SK-N-SH treated with all-trans-retinoic acid at 6 μM for 48 hours (cell line): ENCODE data around the gene GPR37L1.
A peak's percentile ranks its signal among the peaks of the same experiment; 100 is the strongest.

ENCODE experiments used
- ATAC-seq: fragments of 200-7000 bp; cut with Tn5 transposase; 3 replicates; pipeline ENCODE4 v1.9.1; 2020; ENCODE audit warnings: mild to moderate bottlenecking, moderate library complexity
- ARNTL ChIP-seq: fragments of 450-650 bp; formaldehyde crosslinking; IDR thresholded peaks from 2 replicates; pipeline ENCODE4 v1.5.0; 2020; ENCODE audit warnings: low read depth, mild to moderate bottlenecking, moderate library complexity, borderline replicate concordance
- BACH2 ChIP-seq: fragments of 250-450 bp; sonication (Bioruptor Pico); IDR thresholded peaks from 2 replicates; pipeline ENCODE4 v1.9.0; 2021; ENCODE audit warnings: mild to moderate bottlenecking, borderline replicate concordance
- CSDC2 ChIP-seq: fragments of 250-450 bp; sonication (Bioruptor Pico); IDR thresholded peaks from 2 replicates; pipeline ENCODE4 v1.5.0; 2020; ENCODE audit warnings: mild to moderate bottlenecking, moderate library complexity
- CSRNP3 ChIP-seq: fragments of 250-450 bp; sonication (Bioruptor Pico); IDR thresholded peaks from 2 replicates; pipeline ENCODE4 v1.5.1; 2021; ENCODE audit warnings: mild to moderate bottlenecking, moderate library complexity
- ESRRG ChIP-seq: fragments of 250-450 bp; sonication (Bioruptor Pico); IDR thresholded peaks from 2 replicates; pipeline ENCODE4 v1.6.1; 2021; ENCODE audit warnings: mild to moderate bottlenecking
- GLIS3 ChIP-seq: fragments of 250-450 bp; sonication (Bioruptor Pico); IDR thresholded peaks from 2 replicates; pipeline ENCODE4 v1.5.0; 2020; ENCODE audit warnings: mild to moderate bottlenecking, moderate library complexity
- ISL1 ChIP-seq: fragments of 250-450 bp; sonication (Bioruptor Pico); IDR thresholded peaks from 2 replicates; pipeline ENCODE4 v2.1.2; 2022; ENCODE audit warnings: mild to moderate bottlenecking, moderate library complexity
- OSR1 ChIP-seq: fragments of 250-450 bp; sonication (Bioruptor Pico); IDR thresholded peaks from 2 replicates; pipeline ENCODE4 v1.8.0; 2022; ENCODE audit warnings: moderate library complexity, mild to moderate bottlenecking, inconsistent platforms
- PATZ1 ChIP-seq: fragments of 250-450 bp; sonication (Bioruptor Pico); IDR thresholded peaks from 2 replicates; pipeline ENCODE4 v1.8.0; 2020; ENCODE audit warnings: mild to moderate bottlenecking, moderate library complexity, borderline replicate concordance
- POU6F1 ChIP-seq: fragments of 250-450 bp; sonication (Bioruptor Pico); IDR thresholded peaks from 2 replicates; pipeline ENCODE4 v1.8.0; 2021; ENCODE audit warnings: low read depth, mild to moderate bottlenecking, moderate library complexity, borderline replicate concordance
- PPARA ChIP-seq: fragments of 250-450 bp; sonication (Bioruptor Pico); IDR thresholded peaks from 2 replicates; pipeline ENCODE4 v1.5.0; 2020; ENCODE audit warnings: mild to moderate bottlenecking, borderline replicate concordance
- RARB ChIP-seq: fragments of 250-450 bp; sonication (Bioruptor Pico); IDR thresholded peaks from 2 replicates; pipeline ENCODE4 v1.8.0; 2021; ENCODE audit warnings: mild to moderate bottlenecking, moderate library complexity
- SNAI2 ChIP-seq: fragments of 250-450 bp; sonication (Bioruptor Pico); IDR thresholded peaks from 2 replicates; pipeline ENCODE4 v1.5.0; 2020; ENCODE audit warnings: mild to moderate bottlenecking, moderate library complexity
- TCF4 ChIP-seq: fragments of 250-450 bp; sonication (Bioruptor Pico); IDR thresholded peaks from 2 replicates; pipeline ENCODE4 v1.8.0; 2021; ENCODE audit warnings: mild to moderate bottlenecking, moderate library complexity, borderline replicate concordance
- TOX ChIP-seq: fragments of 250-450 bp; sonication (Bioruptor Pico); IDR thresholded peaks from 2 replicates; pipeline ENCODE4 v1.8.0; 2021; ENCODE audit warnings: mild to moderate bottlenecking, moderate library complexity, borderline replicate concordance
- TSHZ2 ChIP-seq: fragments of 250-450 bp; sonication (Bioruptor Pico); IDR thresholded peaks from 2 replicates; pipeline ENCODE4 v1.5.0; 2020; ENCODE audit warnings: mild to moderate bottlenecking, moderate library complexity
- ZFP3 ChIP-seq: fragments of 250-450 bp; sonication (Bioruptor Pico); IDR thresholded peaks from 2 replicates; pipeline ENCODE4 v1.5.0; 2020; ENCODE audit warnings: mild to moderate bottlenecking, moderate library complexity
- ZFP30 ChIP-seq: fragments of 450-650 bp; formaldehyde crosslinking; IDR thresholded peaks from 2 replicates; pipeline ENCODE4 v1.5.0; 2022; ENCODE audit warnings: mild to moderate bottlenecking, moderate library complexity
- ZNF565 ChIP-seq: fragments of 450-650 bp; formaldehyde crosslinking; conservative IDR thresholded peaks from 2 replicates; pipeline ENCODE4 v1.5.0; 2020; ENCODE audit warnings: low read depth, mild to moderate bottlenecking, moderate library complexity
- ZNF70 ChIP-seq: fragments of 450-650 bp; formaldehyde crosslinking; IDR thresholded peaks from 2 replicates; pipeline ENCODE4 v1.5.0; 2020; ENCODE audit warnings: mild to moderate bottlenecking, moderate library complexity
- ZNF8 ChIP-seq: fragments of 450-650 bp; formaldehyde crosslinking; IDR thresholded peaks from 2 replicates; pipeline ENCODE4 v1.5.0; 2020; ENCODE audit warnings: mild to moderate bottlenecking, moderate library complexity

GPR37L1 gene

GRCh38 chr1:202130297-202130721, 7.6 kb downstream of the GPR37L1 start:
- ATAC-seq = peak; percentile 12
- TF ChIP-seq OSR1 = no peak
- no peak for TF ChIP-seq PATZ1
- TF ChIP-seq TSHZ2 (CRISPR knock-in tag) = no peak
- no peak for TF ChIP-seq TOX

GRCh38 chr1:202130816-202131522, 8.3 kb downstream of the GPR37L1 start:
- no peak for ATAC-seq
- TF ChIP-seq CSRNP3 (CRISPR knock-in tag) (no peak), ARNTL (no peak), POU6F1 (CRISPR knock-in tag) (no peak), OSR1 (no peak), ISL1 (CRISPR knock-in tag) (no peak), PATZ1 (no peak), GLIS3 (no peak), TOX (no peak), ZNF8 (no peak)

- no peak for ATAC-seq
- TF ChIP-seq ZFP30 (CRISPR knock-in tag) (no peak), ZFP3 (no peak), ZNF8 (no peak), PPARA (CRISPR knock-in tag) (no peak), CSRNP3 (CRISPR knock-in tag) (no peak), ESRRG (no peak), TCF4 (CRISPR knock-in tag) (no peak), RARB (no peak), CSDC2 (CRISPR knock-in tag) (no peak), BACH2 (CRISPR knock-in tag) (no peak), ZNF565 (CRISPR knock-in tag) (no peak), PATZ1 (no peak), SNAI2 (CRISPR knock-in tag) (no peak), POU6F1 (CRISPR knock-in tag) (no peak), OSR1 (no peak), ZNF70 (CRISPR knock-in tag) (no peak), ARNTL (no peak), ISL1 (CRISPR knock-in tag) (no peak)
These were observed 9.5 kb downstream of the GPR37L1 start for GRCh38 chr1:202131956-202132821.
